HG03280 (cell line): ENCODE measurements around the gene FXYD2.

Source experiments
- ATAC-seq: cut with Tn5 transposase; IDR thresholded peaks from one replicate; pipeline ENCODE4 v1.9.1; 2021; ENCODE audit warnings: mild to moderate bottlenecking, moderate library complexity; ENCODE audit not compliant: unreplicated experiment

Gene FXYD2

GRCh38 chr11:117770061-117770460, 54.5 kb downstream of the FXYD2 start:
- no peak for ATAC-seq
